ENCODE results near the gene MPI.

GRCh38 chr15:74841891-74842373, 47.9 kb upstream of the MPI start:
- TF ChIP-seq REST (tag by site-specific recombination; IDR thresholded peaks at IDR 0.05) = no peak
- no peak for TF ChIP-seq ZFP69B (tag by site-specific recombination; IDR thresholded peaks at IDR 0.05)
- no peak for TF ChIP-seq CTCF (tag by site-specific recombination; IDR thresholded peaks at IDR 0.05)
- no peak for TF ChIP-seq PBX3 (CRISPR knock-in tag; IDR thresholded peaks at IDR 0.05)
- no peak for TF ChIP-seq KLF9 (tag by site-specific recombination; IDR thresholded peaks at IDR 0.05; ENCODE audit: low read depth)
- no peak for TF ChIP-seq ZBTB49 (tag by site-specific recombination; IDR thresholded peaks at IDR 0.05; ENCODE audit: low read depth)
- no peak for TF ChIP-seq ZBTB44 (tag by site-specific recombination; IDR thresholded peaks at IDR 0.05)
- TF ChIP-seq ZNF521 (tag by site-specific recombination; IDR thresholded peaks at IDR 0.05) = no peak
- TF ChIP-seq ZNF146 (tag by site-specific recombination; IDR thresholded peaks at IDR 0.05) = no peak
- TF ChIP-seq ZNF133 (tag by site-specific recombination; IDR thresholded peaks at IDR 0.05) = no peak
- no peak for TF ChIP-seq ATF2 (tag by site-specific recombination; IDR thresholded peaks at IDR 0.05; ENCODE audit: low read depth)
- TF ChIP-seq PRDM1 (tag by site-specific recombination; IDR thresholded peaks at IDR 0.05) = no peak

Measured in HEK293 (cell line).